ENCODE data around the gene PTPRO. TPM values are rescaled to one million over a fixed set of nuclear protein-coding genes. Genes with fewer than 3 reads are reported as not detected.
A peak's percentile ranks its signal among the peaks of the same experiment; 100 is the strongest.

The PTPRO gene
- total RNA-seq, 1 donor = 3.4 TPM

GRCh38 chr12:15538881-15539280, 216.6 kb downstream of the PTPRO start:
- H3K9me3 ChIP-seq (ENCODE audit: low read depth, low read length) = no peaks in the 10 kb centered on the region
- no peaks in the 10 kb centered on the region for H3K27me3 ChIP-seq (ENCODE audit: insufficient read depth, low read length)
- H3K4me3 ChIP-seq (ENCODE audit: low read length) = no peak overlapping the region
- peaks cover 28% of the 10 kb centered on the region for H3K4me1 ChIP-seq (ENCODE audit: insufficient read depth, low read length)

- Histone ChIP-seq H3K9me3 (ENCODE audit: low read depth, low read length) (no peaks in the 10 kb centered on the region), H3K4me3 (ENCODE audit: low read length) (no peak overlapping the region), H3K4me1 (ENCODE audit: insufficient read depth, low read length) (peaks cover 29% of the 10 kb centered on the region), H3K27me3 (ENCODE audit: insufficient read depth, low read length) (no peaks in the 10 kb centered on the region)
Observed at GRCh38 chr12:15540005-15540404, 217.7 kb downstream of the PTPRO start.

GRCh38 chr12:15540469-15540872, 218.2 kb downstream of the PTPRO start:
- no peaks in the 10 kb centered on the region for H3K9me3 ChIP-seq (ENCODE audit: low read depth, low read length)
- peaks cover 29% of the 10 kb centered on the region for H3K4me1 ChIP-seq (ENCODE audit: insufficient read depth, low read length)
- H3K27me3 ChIP-seq (ENCODE audit: insufficient read depth, low read length) = no peaks in the 10 kb centered on the region

GRCh38 chr12:15541996-15542631, 219.8 kb downstream of the PTPRO start:
- H3K27me3 ChIP-seq (ENCODE audit: insufficient read depth, low read length) = no peaks in the 10 kb centered on the region
- H3K4me3 ChIP-seq (ENCODE audit: low read length) = no peak overlapping the region
- H3K9me3 ChIP-seq (ENCODE audit: low read depth, low read length) = no peaks in the 10 kb centered on the region
- peaks cover 26% of the 10 kb centered on the region for H3K4me1 ChIP-seq (ENCODE audit: insufficient read depth, low read length)

More at GRCh38 chr12:15540469-15540872, 218.2 kb downstream of the PTPRO start:
- H3K4me3 ChIP-seq (ENCODE audit: low read length) = no peak overlapping the region

- peaks cover 33% of the 10 kb centered on the region for H3K4me1 ChIP-seq (ENCODE audit: insufficient read depth, low read length)
Observed at GRCh38 chr12:15543347-15543746, 221.0 kb downstream of the PTPRO start.

GRCh38 chr12:15544589-15544988, 222.3 kb downstream of the PTPRO start:
- no peaks in the 10 kb centered on the region for H3K9me3 ChIP-seq (ENCODE audit: low read depth, low read length)
- peaks cover 39% of the 10 kb centered on the region for H3K4me1 ChIP-seq (ENCODE audit: insufficient read depth, low read length)
- H3K4me3 ChIP-seq (ENCODE audit: low read length) = no peak overlapping the region
- no peaks in the 10 kb centered on the region for H3K27me3 ChIP-seq (ENCODE audit: insufficient read depth, low read length)

More at GRCh38 chr12:15543347-15543746, 221.0 kb downstream of the PTPRO start:
- Histone ChIP-seq H3K27me3 (ENCODE audit: insufficient read depth, low read length) (no peaks in the 10 kb centered on the region), H3K9me3 (ENCODE audit: low read depth, low read length) (no peaks in the 10 kb centered on the region), H3K4me3 (ENCODE audit: low read length) (no peak overlapping the region)

GRCh38 chr12:15545334-15545733, 223.0 kb downstream of the PTPRO start:
- Histone ChIP-seq H3K4me1 (ENCODE audit: insufficient read depth, low read length) (peaks cover 39% of the 10 kb centered on the region), H3K27me3 (ENCODE audit: insufficient read depth, low read length) (no peaks in the 10 kb centered on the region), H3K4me3 (ENCODE audit: low read length) (no peak overlapping the region), H3K9me3 (ENCODE audit: low read depth, low read length) (no peaks in the 10 kb centered on the region)

- Histone ChIP-seq H3K4me3 (ENCODE audit: low read length) (peak overlapping the region; percentile 25), H3K9me3 (ENCODE audit: low read depth, low read length) (no peaks in the 10 kb centered on the region), H3K4me1 (ENCODE audit: insufficient read depth, low read length) (peaks cover 39% of the 10 kb centered on the region)
Observed at GRCh38 chr12:15546102-15546701, 223.9 kb downstream of the PTPRO start.

GRCh38 chr12:15547063-15547462, 224.8 kb downstream of the PTPRO start:
- no peaks in the 10 kb centered on the region for H3K27me3 ChIP-seq (ENCODE audit: insufficient read depth, low read length)
- peaks cover 39% of the 10 kb centered on the region for H3K4me1 ChIP-seq (ENCODE audit: insufficient read depth, low read length)
- H3K9me3 ChIP-seq (ENCODE audit: low read depth, low read length) = no peaks in the 10 kb centered on the region
- peak overlapping the region; percentile 25 for H3K4me3 ChIP-seq (ENCODE audit: low read length)

More at GRCh38 chr12:15546102-15546701, 223.9 kb downstream of the PTPRO start:
- H3K27me3 ChIP-seq (ENCODE audit: insufficient read depth, low read length) = no peaks in the 10 kb centered on the region

GRCh38 chr12:15547691-15548090, 225.4 kb downstream of the PTPRO start:
- Histone ChIP-seq H3K9me3 (ENCODE audit: low read depth, low read length) (no peaks in the 10 kb centered on the region), H3K4me3 (ENCODE audit: low read length) (peak overlapping the region; percentile 25), H3K27me3 (ENCODE audit: insufficient read depth, low read length) (no peaks in the 10 kb centered on the region), H3K4me1 (ENCODE audit: insufficient read depth, low read length) (peaks cover 39% of the 10 kb centered on the region)

GRCh38 chr12:15550793-15551192, 228.5 kb downstream of the PTPRO start:
- Histone ChIP-seq H3K4me1 (ENCODE audit: insufficient read depth, low read length) (peaks cover 17% of the 10 kb centered on the region), H3K9me3 (ENCODE audit: low read depth, low read length) (no peaks in the 10 kb centered on the region), H3K4me3 (ENCODE audit: low read length) (no peak overlapping the region), H3K27me3 (ENCODE audit: insufficient read depth, low read length) (no peaks in the 10 kb centered on the region)

GRCh38 chr12:15555446-15555845, 233.1 kb downstream of the PTPRO start:
- no peaks in the 10 kb centered on the region for H3K27me3 ChIP-seq (ENCODE audit: insufficient read depth, low read length)

GRCh38 chr12:15556411-15557102, 234.2 kb downstream of the PTPRO start:
- no peaks in the 10 kb centered on the region for H3K4me1 ChIP-seq (ENCODE audit: insufficient read depth, low read length)
- H3K27me3 ChIP-seq (ENCODE audit: insufficient read depth, low read length) = no peaks in the 10 kb centered on the region
- no peaks in the 10 kb centered on the region for H3K9me3 ChIP-seq (ENCODE audit: low read depth, low read length)
- no peak overlapping the region for H3K4me3 ChIP-seq (ENCODE audit: low read length)

More at GRCh38 chr12:15555446-15555845, 233.1 kb downstream of the PTPRO start:
- Histone ChIP-seq H3K9me3 (ENCODE audit: low read depth, low read length) (no peaks in the 10 kb centered on the region), H3K4me1 (ENCODE audit: insufficient read depth, low read length) (no peaks in the 10 kb centered on the region), H3K4me3 (ENCODE audit: low read length) (no peak overlapping the region)

- no peaks in the 10 kb centered on the region for H3K27me3 ChIP-seq (ENCODE audit: insufficient read depth, low read length)
- peaks cover 18% of the 10 kb centered on the region for H3K4me1 ChIP-seq (ENCODE audit: insufficient read depth, low read length)
- no peaks in the 10 kb centered on the region for H3K9me3 ChIP-seq (ENCODE audit: low read depth, low read length)
- H3K4me3 ChIP-seq (ENCODE audit: low read length) = no peak overlapping the region
Observed at GRCh38 chr12:15558915-15559528, 236.7 kb downstream of the PTPRO start.

- Histone ChIP-seq H3K4me3 (ENCODE audit: low read length) (no peak overlapping the region), H3K27me3 (ENCODE audit: insufficient read depth, low read length) (no peaks in the 10 kb centered on the region), H3K4me1 (ENCODE audit: insufficient read depth, low read length) (peaks cover 21% of the 10 kb centered on the region), H3K9me3 (ENCODE audit: low read depth, low read length) (no peaks in the 10 kb centered on the region)
Observed at GRCh38 chr12:15561396-15561795, 239.1 kb downstream of the PTPRO start.
